ENCODE data around the gene IL2RA.
A peak's percentile ranks its signal among the peaks of the same experiment; 100 is the strongest.
"Not testable (repeated sequence)": the region's sequence is repeated elsewhere in the genome, so short reads cannot be mapped to it uniquely, and the experiment has no call there.

Gene IL2RA

GRCh38 chr10:6062101-6062771, at the start of gene IL2RA:
IL2RA (minus strand) TSS chr10:6062367; CDS start chr10:6062151, 216 bp downstream.
- H3K36me3 ChIP-seq (ENCODE audit: control insufficient read depth in 1 of 2, insufficient read depth in 2 of 2, low read length in 2 of 2), result no peaks in the 10 kb centered on the region
- no peaks in the 10 kb centered on the region for H3K4me1 ChIP-seq (ENCODE audit: control insufficient read depth in 1 of 2, insufficient read depth in 2 of 2, low read length in 2 of 2)
- H3K9me3 ChIP-seq (ENCODE audit: control insufficient read depth in 1 of 2, low read length in 2 of 2), result no peaks in the 10 kb centered on the region
- peak within 1 kb of the TSS; percentile 48 to 57 for H3K4me3 ChIP-seq (ENCODE audit: low read depth in 1 of 2, low read length in 2 of 2)
- H3K27ac ChIP-seq (ENCODE audit: low read depth, low read length), result no peak within 1 kb of the TSS
- H3K27me3 ChIP-seq (ENCODE audit: control insufficient read depth in 1 of 2, insufficient read depth in 2 of 2, low read length in 2 of 2), result peaks cover 0 to 6% of the 10 kb centered on the region in 2 donors
- peak within 1 kb of the TSS; percentile 12 to 40 for H3K9ac ChIP-seq (ENCODE audit: low read depth in 1 of 2, low read length in 2 of 2)

DNA sequence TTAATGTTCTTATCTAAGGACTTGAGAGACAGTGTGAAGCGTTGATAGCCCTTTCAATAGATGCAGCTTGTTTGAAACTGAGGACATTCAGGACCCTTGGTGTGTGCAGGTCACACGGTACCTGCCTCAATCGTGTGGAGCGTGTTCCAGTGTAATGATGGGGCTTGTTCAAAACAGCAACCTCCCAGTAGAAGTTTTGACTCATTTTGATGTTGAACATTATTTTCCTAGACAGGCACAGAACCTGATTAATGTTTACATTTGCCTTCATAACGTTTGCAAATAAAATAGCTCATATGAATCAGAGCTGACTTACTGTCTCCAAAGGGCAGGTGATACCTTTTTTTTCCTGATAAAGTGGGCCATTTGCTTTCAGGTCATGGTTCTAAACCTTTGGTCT, 48.0 kb upstream of the IL2RA start:
- Histone ChIP-seq H3K27me3 (ENCODE audit: control insufficient read depth in 1 of 2, insufficient read depth in 2 of 2, low read length in 2 of 2) (no peaks in the 10 kb centered on the region), H3K27ac (ENCODE audit: low read depth, low read length) (no peak overlapping the region), H3K9ac (ENCODE audit: low read depth in 1 of 2, low read length in 2 of 2) (no peak overlapping the region), H3K4me3 (ENCODE audit: low read depth in 1 of 2, low read length in 2 of 2) (no peak overlapping the region), H3K9me3 (ENCODE audit: control insufficient read depth in 1 of 2, low read length in 2 of 2) (no peaks in the 10 kb centered on the region), H3K36me3 (ENCODE audit: control insufficient read depth in 1 of 2, insufficient read depth in 2 of 2, low read length in 2 of 2) (peaks cover 71 to 83% of the 10 kb centered on the region in 2 donors), H3K4me1 (ENCODE audit: control insufficient read depth in 1 of 2, insufficient read depth in 2 of 2, low read length in 2 of 2) (peaks cover 3 to 5% of the 10 kb centered on the region in 2 donors)

- H3K27ac ChIP-seq (ENCODE audit: low read depth, low read length), result no peak overlapping the region
- H3K27me3 ChIP-seq (ENCODE audit: control insufficient read depth in 1 of 2, insufficient read depth in 2 of 2, low read length in 2 of 2), result no peaks in the 10 kb centered on the region
- H3K36me3 ChIP-seq (ENCODE audit: control insufficient read depth in 1 of 2, insufficient read depth in 2 of 2, low read length in 2 of 2), result peaks cover 70 to 83% of the 10 kb centered on the region in 2 donors
- no peak overlapping the region for H3K9ac ChIP-seq (ENCODE audit: low read depth in 1 of 2, low read length in 2 of 2)
- H3K9me3 ChIP-seq (ENCODE audit: control insufficient read depth in 1 of 2, low read length in 2 of 2), result no peaks in the 10 kb centered on the region
- H3K4me1 ChIP-seq (ENCODE audit: control insufficient read depth in 1 of 2, insufficient read depth in 2 of 2, low read length in 2 of 2), result peaks cover 2 to 5% of the 10 kb centered on the region in 2 donors
- H3K4me3 ChIP-seq (ENCODE audit: low read depth in 1 of 2, low read length in 2 of 2), result no peak overlapping the region
Observed at GRCh38 chr10:6109444-6109775, 47.2 kb upstream of the IL2RA start.

GRCh38 chr10:6108631-6109443, 46.7 kb upstream of the IL2RA start:
- Histone ChIP-seq H3K4me3 (ENCODE audit: low read depth in 1 of 2, low read length in 2 of 2) (no peak overlapping the region), H3K9me3 (ENCODE audit: control insufficient read depth in 1 of 2, low read length in 2 of 2) (no peaks in the 10 kb centered on the region), H3K9ac (ENCODE audit: low read depth in 1 of 2, low read length in 2 of 2) (no peak overlapping the region), H3K27me3 (ENCODE audit: control insufficient read depth in 1 of 2, insufficient read depth in 2 of 2, low read length in 2 of 2) (no peaks in the 10 kb centered on the region), H3K4me1 (ENCODE audit: control insufficient read depth in 1 of 2, insufficient read depth in 2 of 2, low read length in 2 of 2) (peaks cover 0 to 5% of the 10 kb centered on the region in 2 donors), H3K36me3 (ENCODE audit: control insufficient read depth in 1 of 2, insufficient read depth in 2 of 2, low read length in 2 of 2) (peaks cover 68 to 81% of the 10 kb centered on the region in 2 donors), H3K27ac (ENCODE audit: low read depth, low read length) (no peak overlapping the region)

GRCh38 chr10:6108072-6108471, 45.9 kb upstream of the IL2RA start:
- H3K27me3 ChIP-seq (ENCODE audit: control insufficient read depth in 1 of 2, insufficient read depth in 2 of 2, low read length in 2 of 2), result no peaks in the 10 kb centered on the region
- peaks cover 0 to 5% of the 10 kb centered on the region in 2 donors for H3K4me1 ChIP-seq (ENCODE audit: control insufficient read depth in 1 of 2, insufficient read depth in 2 of 2, low read length in 2 of 2)
- H3K36me3 ChIP-seq (ENCODE audit: control insufficient read depth in 1 of 2, insufficient read depth in 2 of 2, low read length in 2 of 2), result peaks cover 64 to 74% of the 10 kb centered on the region in 2 donors
- H3K27ac ChIP-seq (ENCODE audit: low read depth, low read length), result no peak overlapping the region
- H3K9me3 ChIP-seq (ENCODE audit: control insufficient read depth in 1 of 2, low read length in 2 of 2), result no peaks in the 10 kb centered on the region
- H3K9ac ChIP-seq (ENCODE audit: low read depth in 1 of 2, low read length in 2 of 2), result no peak overlapping the region
- no peak overlapping the region for H3K4me3 ChIP-seq (ENCODE audit: low read depth in 1 of 2, low read length in 2 of 2)

- not testable (repeated sequence) for H3K9me3 ChIP-seq (ENCODE audit: control insufficient read depth in 1 of 2, low read length in 2 of 2); H3K4me1 ChIP-seq (ENCODE audit: control insufficient read depth in 1 of 2, insufficient read depth in 2 of 2, low read length in 2 of 2); H3K9ac ChIP-seq (ENCODE audit: low read depth in 1 of 2, low read length in 2 of 2); H3K4me3 ChIP-seq (ENCODE audit: low read depth in 1 of 2, low read length in 2 of 2); H3K27me3 ChIP-seq (ENCODE audit: control insufficient read depth in 1 of 2, insufficient read depth in 2 of 2, low read length in 2 of 2); H3K27ac ChIP-seq (ENCODE audit: low read depth, low read length)
- H3K36me3 ChIP-seq (ENCODE audit: control insufficient read depth in 1 of 2, insufficient read depth in 2 of 2, low read length in 2 of 2), result peaks cover 67 to 74% of the 10 kb centered on the region in 2 donors
Observed at GRCh38 chr10:6107616-6108015, 45.4 kb upstream of the IL2RA start.

DNA sequence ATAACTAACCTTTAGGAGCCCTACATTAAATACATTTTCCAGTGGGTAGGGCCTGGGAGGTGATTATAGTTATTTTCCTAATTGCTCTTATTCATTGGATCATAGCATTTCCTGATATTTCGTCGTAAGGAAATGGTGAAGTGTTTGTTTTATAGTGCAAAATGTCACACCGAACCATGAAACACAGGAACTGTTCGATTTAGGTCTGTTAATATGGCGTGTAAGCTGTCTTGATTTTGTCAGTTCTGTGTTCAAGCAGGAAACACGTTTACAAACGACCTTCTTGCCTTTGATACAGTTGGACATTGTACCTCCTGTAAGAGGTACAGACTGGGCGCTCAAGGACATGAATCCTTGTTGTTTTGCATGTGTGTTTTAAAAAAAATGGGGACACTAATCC, 41.4 kb upstream of the IL2RA start:
- Histone ChIP-seq H3K4me3 (ENCODE audit: low read depth in 1 of 2, low read length in 2 of 2) (no peak overlapping the region), H3K9ac (ENCODE audit: low read depth in 1 of 2, low read length in 2 of 2) (no peak overlapping the region), H3K27me3 (ENCODE audit: control insufficient read depth in 1 of 2, insufficient read depth in 2 of 2, low read length in 2 of 2) (no peaks in the 10 kb centered on the region), H3K36me3 (ENCODE audit: control insufficient read depth in 1 of 2, insufficient read depth in 2 of 2, low read length in 2 of 2) (peaks cover 42 to 60% of the 10 kb centered on the region in 2 donors), H3K4me1 (ENCODE audit: control insufficient read depth in 1 of 2, insufficient read depth in 2 of 2, low read length in 2 of 2) (peaks cover 10 to 12% of the 10 kb centered on the region in 2 donors), H3K27ac (ENCODE audit: low read depth, low read length) (no peak overlapping the region), H3K9me3 (ENCODE audit: control insufficient read depth in 1 of 2, low read length in 2 of 2) (no peaks in the 10 kb centered on the region)

- Histone ChIP-seq H3K36me3 (ENCODE audit: control insufficient read depth in 1 of 2, insufficient read depth in 2 of 2, low read length in 2 of 2) (peaks cover 44 to 59% of the 10 kb centered on the region in 2 donors), H3K4me3 (ENCODE audit: low read depth in 1 of 2, low read length in 2 of 2) (no peak overlapping the region), H3K9me3 (ENCODE audit: control insufficient read depth in 1 of 2, low read length in 2 of 2) (no peaks in the 10 kb centered on the region), H3K4me1 (ENCODE audit: control insufficient read depth in 1 of 2, insufficient read depth in 2 of 2, low read length in 2 of 2) (peaks cover 10 to 11% of the 10 kb centered on the region in 2 donors), H3K27ac (ENCODE audit: low read depth, low read length) (no peak overlapping the region), H3K9ac (ENCODE audit: low read depth in 1 of 2, low read length in 2 of 2) (no peak overlapping the region), H3K27me3 (ENCODE audit: control insufficient read depth in 1 of 2, insufficient read depth in 2 of 2, low read length in 2 of 2) (no peaks in the 10 kb centered on the region)
Observed at GRCh38 chr10:6102128-6102527, 40.0 kb upstream of the IL2RA start.

- H3K9ac ChIP-seq (ENCODE audit: low read depth in 1 of 2, low read length in 2 of 2), result no peak overlapping the region
- no peak overlapping the region for H3K4me3 ChIP-seq (ENCODE audit: low read depth in 1 of 2, low read length in 2 of 2)
- no peaks in the 10 kb centered on the region for H3K27me3 ChIP-seq (ENCODE audit: control insufficient read depth in 1 of 2, insufficient read depth in 2 of 2, low read length in 2 of 2)
- H3K36me3 ChIP-seq (ENCODE audit: control insufficient read depth in 1 of 2, insufficient read depth in 2 of 2, low read length in 2 of 2), result peaks cover 41 to 55% of the 10 kb centered on the region in 2 donors
- H3K9me3 ChIP-seq (ENCODE audit: control insufficient read depth in 1 of 2, low read length in 2 of 2), result no peaks in the 10 kb centered on the region
- H3K4me1 ChIP-seq (ENCODE audit: control insufficient read depth in 1 of 2, insufficient read depth in 2 of 2, low read length in 2 of 2), result peaks cover 10 to 11% of the 10 kb centered on the region in 2 donors
- H3K27ac ChIP-seq (ENCODE audit: low read depth, low read length), result no peak overlapping the region
Observed at GRCh38 chr10:6101181-6101580, 39.0 kb upstream of the IL2RA start.

- peaks cover 10 to 11% of the 10 kb centered on the region in 2 donors for H3K4me1 ChIP-seq (ENCODE audit: control insufficient read depth in 1 of 2, insufficient read depth in 2 of 2, low read length in 2 of 2)
- no peak overlapping the region for H3K9ac ChIP-seq (ENCODE audit: low read depth in 1 of 2, low read length in 2 of 2)
- H3K27me3 ChIP-seq (ENCODE audit: control insufficient read depth in 1 of 2, insufficient read depth in 2 of 2, low read length in 2 of 2), result no peaks in the 10 kb centered on the region
- H3K27ac ChIP-seq (ENCODE audit: low read depth, low read length), result no peak overlapping the region
- H3K4me3 ChIP-seq (ENCODE audit: low read depth in 1 of 2, low read length in 2 of 2), result no peak overlapping the region
- no peaks in the 10 kb centered on the region for H3K9me3 ChIP-seq (ENCODE audit: control insufficient read depth in 1 of 2, low read length in 2 of 2)
- peaks cover 36 to 50% of the 10 kb centered on the region in 2 donors for H3K36me3 ChIP-seq (ENCODE audit: control insufficient read depth in 1 of 2, insufficient read depth in 2 of 2, low read length in 2 of 2)
Observed at GRCh38 chr10:6100370-6100769, 38.2 kb upstream of the IL2RA start.
